HepG2 (cell line): Measurements from ENCODE around the gene TIGD6. TPM values are rescaled to one million over a fixed set of nuclear protein-coding genes. Genes with fewer than 3 reads are reported as not detected.

Experiments used
- ATAC-seq: fragments of 200-7000 bp; cut with Tn5 transposase; 3 replicates; pipeline ENCODE4 v1.9.1; 2020; ENCODE audit warnings: mild to moderate bottlenecking, moderate library complexity
- BruUV-seq: library from RNA; stranded (reverse); fragments of 400-500 nt; replicated peaks from 2 replicates; lab custom pipeline; 2021; lab: Mats Ljungman, UMichigan
- CTCF ChIA-PET: fragments of 300-600 bp; formaldehyde crosslinking; extraction: SDS; loops from one replicate; lab custom pipeline; 2021; ENCODE audit warnings: low total read pairs, inconsistent platforms, low intra/inter-chr PET ratio; lab: Yijun Ruan, JAX
- POLR2A ChIA-PET: fragments of 350-600 bp; sonication (Branson Sonifier 250); formaldehyde crosslinking; loops from one replicate; lab custom pipeline; 2020; ENCODE audit warnings: antibody characterized with exemption, inconsistent platforms; lab: Yijun Ruan, JAX
- DNase-seq: peaks from one replicate; pipeline ENCODE4 v3.0.0-alpha.2; 2015; ENCODE audit warnings: low spot score
- FAIRE-seq: peaks from 3 replicates; lab custom pipeline; 2011; peaks lifted over from hg19 to GRCh38; lab: Jason Lieb, UNC
- H2AFZ ChIP-seq: one replicate; pipeline ENCODE4 v1.6.1; 2011; ENCODE audit warnings: low read length, inconsistent platforms
- H3K27ac ChIP-seq: fragments of 300-600 bp; 3 replicates; pipeline ENCODE4 v1.8.0; 2011; ENCODE audit warnings: mixed run types, mild to moderate bottlenecking, mixed read lengths, low read length, inconsistent platforms; ENCODE audit not compliant: insufficient read depth; ENCODE audit errors: extremely low read length
- H3K27me3 ChIP-seq, 2 experiments: fragments of 200-600 bp in 1 of 2; 2 replicates in 1 of 2; 3 replicates in 1 of 2; pipeline versions ENCODE4 v1.6.0 to v1.8.0; 2011; ENCODE audit warnings: low read length in 2 of 2, mild to moderate bottlenecking in 2 of 2, moderate library complexity in 2 of 2, inconsistent platforms in 1 of 2; ENCODE audit not compliant: insufficient read depth in 2 of 2, control insufficient read depth in 1 of 2
- H3K36me3 ChIP-seq, 2 experiments: fragments of 200-600 bp in 1 of 2; replicated peaks in 1 of 2; 2 replicates in 1 of 2; 3 replicates in 1 of 2; pipeline versions ENCODE4 v1.5.1 to v1.8.0; 2011; ENCODE audit warnings: low read length in 2 of 2, inconsistent platforms in 1 of 2; ENCODE audit not compliant: insufficient read depth in 2 of 2, control insufficient read depth in 1 of 2
- H3K4me1 ChIP-seq: 2 replicates; pipeline ENCODE4 v1.5.1; 2012; ENCODE audit warnings: low read length, inconsistent platforms; ENCODE audit not compliant: insufficient read depth
- H3K4me2 ChIP-seq: 2 replicates; pipeline ENCODE4 v1.6.0; 2011; ENCODE audit warnings: low read depth, low read length, inconsistent platforms
- H3K4me3 ChIP-seq, 3 experiments: fragments of 200-600 bp in 1 of 3; sonication (generic), shearing (Covaris generic) in 1 of 3; replicated peaks in 1 of 3; 2 replicates each; pipeline ENCODE4 v1.5.1; 2011 to 2016; ENCODE audit warnings: low read length in 3 of 3, inconsistent platforms in 2 of 3, low read depth in 2 of 3, mild to moderate bottlenecking in 2 of 3, control low read depth in 1 of 3, mixed read lengths in 1 of 3; ENCODE audit not compliant: insufficient read depth in 1 of 3
- H3K79me2 ChIP-seq: one replicate; pipeline ENCODE4 v1.6.1; 2011; ENCODE audit warnings: low read length, inconsistent platforms; ENCODE audit not compliant: insufficient read depth
- H3K9ac ChIP-seq: 2 replicates; pipeline ENCODE4 v1.6.0; 2011; ENCODE audit warnings: mild to moderate bottlenecking, low read depth, low read length, inconsistent platforms; ENCODE audit not compliant: insufficient read depth
- H3K9me3 ChIP-seq: 2 replicates; pipeline ENCODE4 v1.5.1; 2012; ENCODE audit warnings: mild to moderate bottlenecking, low read length
- H4K20me1 ChIP-seq: 2 replicates; pipeline ENCODE4 v1.6.0; 2011; ENCODE audit warnings: inconsistent platforms, mild to moderate bottlenecking, low read length, moderate library complexity; ENCODE audit not compliant: insufficient read depth
- ARNTL ChIP-seq: sonication (generic); formaldehyde crosslinking; IDR thresholded peaks from 2 replicates; pipeline ENCODE4 v1.4.0; 2020; ENCODE audit warnings: mild to moderate bottlenecking, missing genetic modification reagents
- CAMTA2 ChIP-seq: sonication (generic); formaldehyde crosslinking; IDR thresholded peaks from 2 replicates; pipeline ENCODE4 v1.4.0; 2020; ENCODE audit warnings: mild to moderate bottlenecking, missing genetic modification reagents, borderline replicate concordance
- CSRNP2 ChIP-seq: sonication (generic); formaldehyde crosslinking; conservative IDR thresholded peaks from 2 replicates; pipeline ENCODE4 v1.8.0; 2022; ENCODE audit warnings: low read depth, missing genetic modification reagents
- ELK4 ChIP-seq: sonication (generic); formaldehyde crosslinking; IDR thresholded peaks from 2 replicates; pipeline ENCODE4 v1.9.0; 2021; ENCODE audit warnings: missing genetic modification reagents, borderline replicate concordance
- HMGA1 ChIP-seq: sonication (generic); formaldehyde crosslinking; conservative IDR thresholded peaks from 2 replicates; pipeline ENCODE4 v1.4.0; 2020; ENCODE audit warnings: missing genetic modification reagents
- HNF1A ChIP-seq, 2 experiments: sonication (generic) in 1 of 2; formaldehyde crosslinking in 1 of 2; IDR thresholded peaks; 2 replicates each; pipeline versions ENCODE4 v1.4.0 to v1.6.1; 2016 to 2020; ENCODE audit warnings: borderline replicate concordance in 1 of 2, low read depth in 1 of 2, mild to moderate bottlenecking in 1 of 2, missing genetic modification reagents in 1 of 2
- JDP2 ChIP-seq: sonication (generic); formaldehyde crosslinking; IDR thresholded peaks from 2 replicates; pipeline ENCODE4 v1.8.1; 2022; ENCODE audit warnings: missing genetic modification reagents, borderline replicate concordance
- RNF2 ChIP-seq: fragments of 450-650 bp; conservative IDR thresholded peaks from 2 replicates; pipeline ENCODE4 v1.6.1; 2016; ENCODE audit warnings: low read depth
- SYNCRIP ChIP-seq: fragments of 200-400 bp; formaldehyde crosslinking; IDR thresholded peaks from 2 replicates; pipeline ENCODE4 v1.6.1; 2018; ENCODE audit warnings: mild to moderate bottlenecking, low read depth, low read length; ENCODE audit not compliant: insufficient read depth
- USF2 ChIP-seq, 2 experiments: sonication (generic) in 1 of 2; formaldehyde crosslinking in 1 of 2; IDR thresholded peaks; 2 replicates each; pipeline versions ENCODE4 v1.5.1 to v1.6.1; 2011 to 2020; ENCODE audit warnings: borderline replicate concordance in 1 of 2, low read depth in 1 of 2, low read length in 1 of 2, mild to moderate bottlenecking in 1 of 2, missing genetic modification reagents in 1 of 2, moderate library complexity in 1 of 2
- ZBTB7B ChIP-seq: sonication (generic); formaldehyde crosslinking; IDR thresholded peaks from 2 replicates; pipeline ENCODE4 v1.4.0; 2020; ENCODE audit warnings: missing genetic modification reagents
- ZNF382 ChIP-seq: sonication (generic); formaldehyde crosslinking; IDR thresholded peaks from 2 replicates; pipeline ENCODE4 v1.5.0; 2020; ENCODE audit warnings: missing genetic modification reagents, mild to moderate bottlenecking, borderline replicate concordance
- ZNF749 ChIP-seq: sonication (generic); formaldehyde crosslinking; IDR thresholded peaks from 2 replicates; pipeline ENCODE4 v1.8.0; 2022; ENCODE audit warnings: mild to moderate bottlenecking, missing genetic modification reagents, moderate library complexity, borderline replicate concordance
- WGBS: methylation state at CpG from one replicate; pipeline ENCODE4 v1.1.6; 2017; ENCODE audit warnings: low lambda C conversion rate; 5-methylcytosine and 5-hydroxymethylcytosine counted together
- in situ Hi-C: cut with HindIII; loops from 2 replicates; pipeline ENCODE4 v1.10.0; 2017; ENCODE audit warnings: low pct_unique_long_range_greater_than_20kb; ENCODE audit not compliant: extremely low pct_ligation_motif_present
- intact Hi-C: fragments of 100-400 bp; cut with micrococcal nuclease; formaldehyde crosslinking; loops from one replicate; pipeline ENCODE4 v1.10.0; 2022; ENCODE audit not compliant: unreplicated experiment
- polyA plus RNA-seq, 8 experiments: library from polyadenylated mRNA; depleted of rRNA in 3 of 8; stranded (reverse) in 7 of 8; unstranded in 1 of 8; fragments of >200 nt; fragmentation: Illumina TruSeq in 4 of 8; extraction: Trizol in 4 of 8; gene quantifications; 2 replicates each; pipeline versions ENCODE4 v1.2.1 to v1.2.3, GENCODE V29; 2011 to 2016; ENCODE audit warnings: low read depth in 4 of 8, missing spikeins in 1 of 8, mixed read lengths in 1 of 8; ENCODE audit not compliant: insufficient read depth in 1 of 8
- total RNA-seq, 5 experiments: library from RNA; depleted of rRNA; stranded (reverse); fragments of >200 nt; fragmentation: Illumina TruSeq; extraction: Trizol; gene quantifications; 2 replicates each; pipeline ENCODE4 v1.2.3, GENCODE V29; 2016; ENCODE audit warnings: low read depth in 1 of 5

The TIGD6 gene
- total and polyA plus RNA-seq, 2 of the 13 experiments (the other 11 are each of a cell fraction or from before 2014, with no cell fraction given) = 2.1 to 2.9 TPM

GRCh38 chr5:149953436-149954121, 46.9 kb downstream of the TIGD6 start:
- BruUV-seq = no TSS peak
- in situ Hi-C loops (loop anchor here (5.0 kb wide), 1 partner anchor 34 kb away; no protein-coding TSS in a partner anchor), intact Hi-C loops (no loop called here)
- Histone ChIP-seq H3K9ac (no peak overlapping the region), H3K4me3 (no peak overlapping the region), H3K4me1 (peaks cover 29% of the 10 kb centered on the region), H4K20me1 (no peaks in the 10 kb centered on the region), H3K4me2 (no peak overlapping the region), H3K27ac (no peak overlapping the region), H2AFZ (no peak overlapping the region), H3K79me2 (no peaks in the 10 kb centered on the region), H3K9me3 (no peaks in the 10 kb centered on the region), H3K36me3 (no peaks in the 10 kb centered on the region), H3K27me3 (0 out of 5 replicates have a peak, but pooled peaks cover 0 to 1% of the 10 kb centered on the region in 2 experiments)
- ChIA-PET CTCF (no interaction called here), POLR2A (interaction anchor here (0.5 kb wide), 1 partner anchor 359 kb away, joined by 3 read pairs; no protein-coding TSS in a partner anchor)
- ATAC-seq (no peak), FAIRE-seq (no peak), DNase-seq (no peak)
- 61% methylated on average over 9 of the region's 9 CpGs for WGBS
- TF ChIP-seq HMGA1 (CRISPR knock-in tag) (no peak), JDP2 (CRISPR knock-in tag) (no peak), CSRNP2 (CRISPR knock-in tag) (no peak), SYNCRIP (no peak), ELK4 (CRISPR knock-in tag) (no peak), ARNTL (no peak), ZBTB7B (no peak), HNF1A (IDR thresholded peaks at IDR 0.05; ENCODE audit: low read depth) (no peak), HNF1A (CRISPR knock-in tag; IDR thresholded peaks at IDR 0.05; ENCODE audit: borderline replicate concordance) (no peak), ZNF382 (CRISPR knock-in tag) (no peak), USF2 (IDR thresholded peaks at IDR 0.05; ENCODE audit: low read depth, low read length) (no peak), USF2 (CRISPR knock-in tag; IDR thresholded peaks at IDR 0.05; ENCODE audit: borderline replicate concordance) (no peak), RNF2 (no peak), CAMTA2 (CRISPR knock-in tag) (no peak), ZNF749 (CRISPR knock-in tag) (no peak)
